K562 (cell line): Measurements from ENCODE around the gene CCNYL1. TPM values are rescaled to one million over a fixed set of nuclear protein-coding genes. Genes with fewer than 3 reads are reported as not detected.

Source experiments
- ATAC-seq: fragments of 200-7000 bp; cut with Tn5 transposase; 3 replicates; pipeline ENCODE4 v1.9.1; 2020; ENCODE audit warnings: moderate library complexity
- BruUV-seq: library from RNA; stranded (reverse); fragments of 400-500 nt; replicated peaks from 2 replicates; lab custom pipeline; 2021; lab: Mats Ljungman, UMichigan
- CTCF ChIA-PET: fragments of 300-600 bp; formaldehyde crosslinking; extraction: SDS; loops from one replicate; lab custom pipeline; 2021; ENCODE audit warnings: low intra/inter-chr PET ratio; lab: Yijun Ruan, JAX
- POLR2A ChIA-PET: fragments of 300-600, 350-650 bp; sonication (Branson Sonifier 250); formaldehyde crosslinking; extraction: SDS; loops from one replicate; lab custom pipeline; 2021; ENCODE audit warnings: antibody characterized with exemption, inconsistent platforms; lab: Yijun Ruan, JAX
- DNase-seq, 4 experiments: peaks; one replicate each; pipeline versions ENCODE4 v3.0.0 to v3.0.0-alpha.2; 2011 to 2018; ENCODE audit warnings: low spot score in 3 of 4, mixed read lengths in 3 of 4; ENCODE audit errors: extremely low read depth in 1 of 4
- FAIRE-seq: peaks from 2 replicates; lab custom pipeline; 2011; peaks lifted over from hg19 to GRCh38; lab: Jason Lieb, UNC
- H2AFZ ChIP-seq: 2 replicates; pipeline ENCODE4 v1.6.0; 2011; ENCODE audit warnings: low read depth, low read length, control low read depth, inconsistent platforms
- H3K27ac ChIP-seq: fragments of 200-600 bp; 3 replicates; pipeline ENCODE4 v1.8.0; 2011; ENCODE audit warnings: low read depth, mild to moderate bottlenecking, control low read depth, inconsistent platforms, low read length, moderate library complexity, mixed read lengths; ENCODE audit errors: extremely low read depth
- H3K27me3 ChIP-seq, 2 experiments: fragments of 300-600 bp in 1 of 2; 2 replicates in 1 of 2; 3 replicates in 1 of 2; pipeline versions ENCODE4 v1.6.0 to v1.8.0; 2011; ENCODE audit warnings: inconsistent platforms in 2 of 2, low read length in 2 of 2, mild to moderate bottlenecking in 1 of 2, mixed read lengths in 1 of 2, moderate library complexity in 1 of 2; ENCODE audit not compliant: control insufficient read depth in 2 of 2, insufficient read depth in 2 of 2
- H3K36me3 ChIP-seq: fragments of 300-600 bp; 3 replicates; pipeline ENCODE4 v1.8.0; 2011; ENCODE audit warnings: mild to moderate bottlenecking, low read length, inconsistent platforms; ENCODE audit not compliant: control insufficient read depth, insufficient read depth
- H3K4me1 ChIP-seq, 2 experiments: fragments of 200-600 bp in 1 of 2; replicated peaks in 1 of 2; 2 replicates in 1 of 2; 3 replicates in 1 of 2; pipeline versions ENCODE4 v1.5.1 to v1.8.0; 2011; ENCODE audit warnings: inconsistent platforms in 2 of 2, low read length in 2 of 2, mild to moderate bottlenecking in 1 of 2, mixed read lengths in 1 of 2, moderate library complexity in 1 of 2; ENCODE audit not compliant: control insufficient read depth in 2 of 2, insufficient read depth in 2 of 2
- H3K4me2 ChIP-seq: 2 replicates; pipeline ENCODE4 v1.6.1; 2011; ENCODE audit warnings: low read length, control low read depth, inconsistent platforms, mixed read lengths; ENCODE audit not compliant: insufficient read depth
- H3K4me3 ChIP-seq: fragments of 200-600 bp; sonication (generic), shearing (Covaris generic); 2 replicates; pipeline ENCODE4 v1.5.1; 2016; ENCODE audit warnings: control low read depth, inconsistent platforms
- H3K79me2 ChIP-seq: fragments of 200-600 bp; 3 replicates; pipeline ENCODE4 v1.8.0; 2011; ENCODE audit warnings: low read length, inconsistent platforms; ENCODE audit not compliant: control insufficient read depth, insufficient read depth
- H3K9ac ChIP-seq, 2 experiments: 2 replicates each; pipeline versions ENCODE4 v1.6.0 to v1.6.1; 2011; ENCODE audit warnings: low read depth in 2 of 2, low read length in 2 of 2, control low read depth in 1 of 2, inconsistent platforms in 1 of 2, mild to moderate bottlenecking in 1 of 2, mixed read lengths in 1 of 2; ENCODE audit not compliant: insufficient read depth in 1 of 2
- H3K9me1 ChIP-seq: one replicate; pipeline ENCODE4 v1.6.0; 2011; ENCODE audit warnings: inconsistent platforms, mild to moderate bottlenecking, low read length, moderate library complexity; ENCODE audit not compliant: control insufficient read depth, insufficient read depth
- H3K9me3 ChIP-seq: replicated peaks from 2 replicates; pipeline ENCODE4 v1.5.1; 2011; ENCODE audit warnings: low read depth, low read length, inconsistent platforms; ENCODE audit not compliant: control insufficient read depth, insufficient read depth
- H4K20me1 ChIP-seq: replicated peaks from 2 replicates; pipeline ENCODE4 v1.6.1; 2011; ENCODE audit warnings: low read length, inconsistent platforms, mixed read lengths; ENCODE audit not compliant: control insufficient read depth, insufficient read depth
- ELF1 ChIP-seq: fragments of 200-800 bp; sonication (Bioruptor generic); IDR thresholded peaks from 2 replicates; pipeline ENCODE4 v1.6.1; 2016; ENCODE audit warnings: missing genetic modification characterization, missing compliant biosample characterization
- FOS ChIP-seq: IDR thresholded peaks from 3 replicates; pipeline ENCODE4 v1.6.1; 2011; ENCODE audit not compliant: insufficient read length; ENCODE audit errors: extremely low read depth
- GABPA ChIP-seq: fragments of 200-800 bp; sonication (Bioruptor generic); conservative IDR thresholded peaks from 2 replicates; pipeline ENCODE4 v1.6.1; 2016; ENCODE audit warnings: low read depth, missing genetic modification characterization, missing compliant biosample characterization
- NCOA2 ChIP-seq, 2 experiments: fragments of 450-650 bp; IDR thresholded peaks; 2 replicates each; pipeline ENCODE4 v1.6.1; 2018; ENCODE audit warnings: mild to moderate bottlenecking in 2 of 2, moderate library complexity in 1 of 2; ENCODE audit not compliant: partially characterized antibody in 2 of 2
- OTX1 ChIP-seq: fragments of 450-650 bp; formaldehyde crosslinking; IDR thresholded peaks from 2 replicates; pipeline ENCODE4 v1.4.0; 2022; ENCODE audit warnings: mild to moderate bottlenecking
- ZNF551 ChIP-seq: fragments of 250-450 bp; sonication (Bioruptor Pico); IDR thresholded peaks from 2 replicates; pipeline ENCODE4 v1.5.0; 2021; ENCODE audit warnings: mild to moderate bottlenecking, moderate library complexity
- ZNF766 ChIP-seq: fragments of 200-800 bp; sonication (Bioruptor generic); conservative IDR thresholded peaks from 2 replicates; pipeline ENCODE4 v1.6.1; 2016; ENCODE audit warnings: missing genetic modification characterization, missing compliant biosample characterization
- WGBS: fragments of 100-300 bp; shearing (Covaris generic); methylation state at CpG from one replicate; pipeline ENCODE4 v1.1.6; 2016; ENCODE audit warnings: low coverage, mixed read lengths; ENCODE audit not compliant: insufficient coverage; ENCODE audit errors: missing lambda C conversion rate; 5-methylcytosine and 5-hydroxymethylcytosine counted together
- in situ Hi-C: fragments of 300-500 bp; cut with MboI; formaldehyde crosslinking; loops from 4 replicates; pipeline ENCODE4 v1.15.0; 2018; ENCODE audit warnings: inconsistent platforms, mixed read lengths
- intact Hi-C: fragments of 100-400 bp; cut with micrococcal nuclease; formaldehyde crosslinking; loops from 2 replicates; pipeline ENCODE4 v1.14.2; 2022
- polyA plus RNA-seq, 8 experiments: library from polyadenylated mRNA; depleted of rRNA in 4 of 8; stranded (reverse) in 5 of 8; unstranded in 3 of 8; fragments of >200 nt; fragmentation: Nextera tagmentation in 2 of 8; fragmentation: Illumina TruSeq in 1 of 8; extraction: Ambion mirVana in 2 of 8; extraction: Trizol in 1 of 8; gene quantifications; 2 replicates each; pipeline versions ENCODE4 v1.2.1 to v1.2.3, GENCODE V29; 2011 to 2014; ENCODE audit warnings: inconsistent platforms in 1 of 8, missing spikeins in 1 of 8
- total RNA-seq, 7 experiments: library from RNA; depleted of rRNA in 6 of 7; stranded (reverse); fragments of >200 nt in 6 of 7; fragmentation: Illumina TruSeq in 2 of 7; extraction: Trizol in 2 of 7; gene quantifications; 2 replicates each; pipeline versions ENCODE4 v1.2.1 to v1.2.3, GENCODE V29; 2011 to 2021; ENCODE audit warnings: low replicate concordance in 1 of 7
- TF ChIP-seq, protein P1 (sequence below), 2 experiments: fragments of 450-650 bp in 1 of 2; sonication (generic) in 1 of 2; formaldehyde crosslinking in 1 of 2; IDR thresholded peaks in 1 of 2; conservative IDR thresholded peaks in 1 of 2; 2 replicates each; pipeline versions ENCODE4 v1.6.1 to v1.8.1; 2016 to 2023; ENCODE audit warnings: mild to moderate bottlenecking in 2 of 2, moderate library complexity in 2 of 2, inconsistent platforms in 1 of 2, missing genetic modification reagents in 1 of 2
- TF ChIP-seq, protein P2 (sequence below), 3 experiments: IDR thresholded peaks in 2 of 3; conservative IDR thresholded peaks in 1 of 3; 2 replicates each; pipeline ENCODE4 v1.5.1; 2011 to 2012; ENCODE audit warnings: low read length in 3 of 3, mild to moderate bottlenecking in 3 of 3, control low read depth in 2 of 3, improper control_type of control experiment in 1 of 3, inconsistent platforms in 1 of 3, low read depth in 1 of 3, mixed read lengths in 1 of 3, moderate library complexity in 1 of 3; ENCODE audit not compliant: insufficient read depth in 2 of 3

Gene CCNYL1
- total and polyA plus RNA-seq, 9 of the 15 experiments (the other 6 are each of a cell fraction or from before 2014, with no cell fraction given), result 1.9 to 7.5 (median 4.7) TPM

DNA sequence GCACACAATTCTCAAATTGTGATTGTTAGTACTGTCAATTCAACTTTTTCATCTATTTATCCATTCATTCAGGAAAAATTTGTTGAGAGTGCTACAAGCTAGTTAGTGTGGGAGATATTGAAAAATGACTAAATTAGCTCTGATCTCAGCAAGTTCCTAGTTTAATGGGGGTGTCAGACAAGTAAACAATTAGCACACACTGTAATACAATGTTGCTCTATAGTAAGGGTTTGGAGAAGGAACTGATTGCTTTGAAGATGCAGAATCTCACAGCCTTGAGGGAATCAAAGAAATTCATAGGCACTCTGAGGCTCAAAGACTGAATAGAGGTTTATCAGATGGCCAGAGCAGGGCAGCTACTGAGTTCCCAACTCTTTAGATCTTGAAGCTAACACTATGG is 6.8 kb upstream of the CCNYL1 start:
- H3K27ac ChIP-seq, result no peak overlapping the region
- no peaks in the 10 kb centered on the region for H3K9me3 ChIP-seq
- H3K9ac ChIP-seq, result no peak overlapping the region
- H3K9me1 ChIP-seq, result no peaks in the 10 kb centered on the region
- DNase-seq, result no peak
- no peak overlapping the region for H3K4me3 ChIP-seq
- no peak for FAIRE-seq
- peaks cover 0 to 4% of the 10 kb centered on the region in 2 experiments; a peak in 2 of 5 replicates for H3K4me1 ChIP-seq
- in situ Hi-C loops (no loop called here), intact Hi-C loops (no loop called here)
- peak; percentile 41; the same call in 2 of the 3 replicates for ATAC-seq
- TF ChIP-seq, protein P1, sequence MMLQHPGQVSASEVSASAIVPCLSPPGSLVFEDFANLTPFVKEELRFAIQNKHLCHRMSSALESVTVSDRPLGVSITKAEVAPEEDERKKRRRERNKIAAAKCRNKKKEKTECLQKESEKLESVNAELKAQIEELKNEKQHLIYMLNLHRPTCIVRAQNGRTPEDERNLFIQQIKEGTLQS (IDR thresholded peaks at IDR 0.05), result no peak
- TF ChIP-seq, protein P1 (CRISPR knock-in tag; conservative IDR thresholded peaks at IDR 0.05), result no peak
- ChIA-PET POLR2A (interaction anchor here (0.8 kb wide), 2 partner anchors 22 to 77 kb away, joined by 3 to 7 read pairs; no protein-coding TSS in a partner anchor), CTCF (no interaction called here)
- BruUV-seq, result no TSS peak
- H3K79me2 ChIP-seq, result no peaks in the 10 kb centered on the region
- no peak overlapping the region for H3K4me2 ChIP-seq
- H2AFZ ChIP-seq, result no peak overlapping the region
- no peaks in the 10 kb centered on the region for H3K27me3 ChIP-seq
- no peaks in the 10 kb centered on the region for H3K36me3 ChIP-seq
- no peaks in the 10 kb centered on the region for H4K20me1 ChIP-seq

DNA sequence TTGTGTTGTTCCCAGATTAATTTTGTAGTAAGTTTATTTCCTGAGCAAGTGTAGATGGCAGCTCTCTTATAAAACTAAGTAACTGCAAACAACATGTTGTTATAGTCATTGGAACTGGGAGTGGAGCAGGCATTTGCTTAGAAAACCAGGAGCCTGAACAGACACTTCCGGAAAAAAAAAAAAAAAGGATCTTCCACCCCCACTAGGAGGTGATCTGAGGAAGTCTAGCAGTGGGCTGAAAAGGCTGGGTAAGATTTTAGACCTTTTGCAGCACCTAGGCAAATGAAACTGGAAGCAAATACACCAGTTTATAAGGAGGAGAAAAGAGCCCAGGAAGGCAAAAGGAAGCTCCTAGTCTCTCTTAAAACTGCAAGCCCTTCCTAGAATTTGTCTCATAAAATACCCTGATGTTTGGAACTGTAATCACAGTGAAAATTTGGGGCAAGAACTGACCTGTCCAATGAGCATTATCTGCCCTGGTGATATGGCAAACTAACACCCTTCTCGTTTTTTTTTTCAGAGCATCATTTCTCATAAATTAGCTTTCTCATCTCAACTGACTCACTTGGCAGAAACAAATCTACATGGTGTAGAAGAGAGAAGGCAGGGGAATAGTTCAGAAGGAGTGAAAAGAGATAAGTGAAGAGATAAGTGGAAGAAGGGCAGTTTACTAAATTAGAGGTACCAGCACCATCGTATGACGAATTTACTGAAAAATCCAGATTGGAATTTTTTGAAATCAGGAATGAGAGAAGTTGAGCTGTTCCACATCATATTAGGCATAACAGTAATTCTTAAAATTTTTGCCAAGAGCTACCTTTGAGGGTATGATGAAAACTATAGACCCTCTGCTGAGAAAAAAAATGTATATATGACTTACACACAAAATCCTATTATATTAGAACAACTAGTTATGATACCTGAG is 4.2 kb upstream of the CCNYL1 start:
- H3K27me3 ChIP-seq, result no peaks in the 10 kb centered on the region
- no peaks in the 10 kb centered on the region for H4K20me1 ChIP-seq
- ChIA-PET CTCF (no interaction called here), POLR2A (no interaction called here)
- intact Hi-C loops, result no loop called here
- 5% methylated on average over 3 of the region's 4 CpGs for WGBS
- H3K4me1 ChIP-seq, result peaks cover 4 to 9% of the 10 kb centered on the region in 2 experiments; a peak in 3 of 5 replicates
- H3K9ac ChIP-seq, result no peak overlapping the region
- H3K9me1 ChIP-seq, result no peaks in the 10 kb centered on the region
- no peak overlapping the region for H3K27ac ChIP-seq
- BruUV-seq, result no TSS peak
- no peak overlapping the region for H3K4me3 ChIP-seq
- in situ Hi-C loops, result no loop called here
- peak overlapping the region; percentile 10 for H2AFZ ChIP-seq
- H3K9me3 ChIP-seq, result no peaks in the 10 kb centered on the region
- peak; percentile 40 for FAIRE-seq
- ATAC-seq, result no peak
- no peaks in the 10 kb centered on the region for H3K36me3 ChIP-seq
- no peak overlapping the region for H3K4me2 ChIP-seq
- H3K79me2 ChIP-seq, result peaks cover 2% of the 10 kb centered on the region; the same call in 1 of the 3 replicates
- DNase-seq, result peak in 2 of 4 experiments; percentile 22 to 41
- TF ChIP-seq, protein P2, sequence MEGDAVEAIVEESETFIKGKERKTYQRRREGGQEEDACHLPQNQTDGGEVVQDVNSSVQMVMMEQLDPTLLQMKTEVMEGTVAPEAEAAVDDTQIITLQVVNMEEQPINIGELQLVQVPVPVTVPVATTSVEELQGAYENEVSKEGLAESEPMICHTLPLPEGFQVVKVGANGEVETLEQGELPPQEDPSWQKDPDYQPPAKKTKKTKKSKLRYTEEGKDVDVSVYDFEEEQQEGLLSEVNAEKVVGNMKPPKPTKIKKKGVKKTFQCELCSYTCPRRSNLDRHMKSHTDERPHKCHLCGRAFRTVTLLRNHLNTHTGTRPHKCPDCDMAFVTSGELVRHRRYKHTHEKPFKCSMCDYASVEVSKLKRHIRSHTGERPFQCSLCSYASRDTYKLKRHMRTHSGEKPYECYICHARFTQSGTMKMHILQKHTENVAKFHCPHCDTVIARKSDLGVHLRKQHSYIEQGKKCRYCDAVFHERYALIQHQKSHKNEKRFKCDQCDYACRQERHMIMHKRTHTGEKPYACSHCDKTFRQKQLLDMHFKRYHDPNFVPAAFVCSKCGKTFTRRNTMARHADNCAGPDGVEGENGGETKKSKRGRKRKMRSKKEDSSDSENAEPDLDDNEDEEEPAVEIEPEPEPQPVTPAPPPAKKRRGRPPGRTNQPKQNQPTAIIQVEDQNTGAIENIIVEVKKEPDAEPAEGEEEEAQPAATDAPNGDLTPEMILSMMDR (IDR thresholded peaks at IDR 0.05 in 2 of 3, conservative IDR thresholded peaks at IDR 0.05 in 1 of 3; ENCODE audit: insufficient read depth in 2 of 3, low read depth in 1 of 3, low read length in 3 of 3), result peak in 1 of 3 experiments; percentile 25; a peak in 2 of 6 replicates
- no peak for TF ChIP-seq ZNF766 (CRISPR knock-in tag)
- no peak for TF ChIP-seq OTX1 (CRISPR knock-in tag)
- no peak for TF ChIP-seq NCOA2 (IDR thresholded peaks at IDR 0.05; ENCODE audit: partially characterized antibody in 2 of 2)
- TF ChIP-seq FOS, result no peak
- TF ChIP-seq ZNF551, result no peak
- peak; percentile 52 for TF ChIP-seq ELF1 (tag)
- peak; percentile 0; the same call in 1 of the 2 replicates for TF ChIP-seq GABPA (tag)
